CD14-positive monocyte (primary cell): Measurements from ENCODE around the gene KTI12. TPM values are rescaled to one million over a fixed set of nuclear protein-coding genes. Genes with fewer than 3 reads are reported as not detected.

Source experiments
- DNase-seq, 3 donors: peaks; one replicate each; pipeline ENCODE4 v3.0.0-alpha.2; 2011 to 2022
- H2AFZ ChIP-seq: 2 replicates; pipeline ENCODE4 v1.6.0; 2012; ENCODE audit warnings: mild to moderate bottlenecking, low read depth, low read length, inconsistent platforms; ENCODE audit not compliant: insufficient read depth, poor library complexity, severe bottlenecking
- H3K27ac ChIP-seq, 2 donors: 1 replicate in 1 of 2; 2 replicates in 1 of 2; pipeline ENCODE4 v1.5.1; 2012 to 2013; ENCODE audit warnings: low read length in 2 of 2, control low read depth in 1 of 2, inconsistent platforms in 1 of 2, low read depth in 1 of 2, mild to moderate bottlenecking in 1 of 2
- H3K27me3 ChIP-seq, 2 donors: one replicate each; pipeline versions ENCODE4 v1.6.0 to v1.6.1; 2011 to 2013; ENCODE audit warnings: low read length in 2 of 2; ENCODE audit not compliant: control insufficient read depth in 2 of 2, insufficient read depth in 2 of 2
- H3K36me3 ChIP-seq, 2 donors: replicated peaks in 1 of 2; 1 replicate in 1 of 2; 2 replicates in 1 of 2; pipeline versions ENCODE4 v1.5.1 to v1.6.1; 2012 to 2013; ENCODE audit warnings: low read length in 2 of 2, control low read depth in 1 of 2, inconsistent platforms in 1 of 2, mild to moderate bottlenecking in 1 of 2; ENCODE audit not compliant: insufficient read depth in 2 of 2, control insufficient read depth in 1 of 2
- H3K4me1 ChIP-seq, 2 donors: 1 replicate in 1 of 2; 2 replicates in 1 of 2; pipeline versions ENCODE4 v1.5.1 to v1.6.1; 2012 to 2013; ENCODE audit warnings: low read length in 2 of 2, control low read depth in 1 of 2, inconsistent platforms in 1 of 2, mild to moderate bottlenecking in 1 of 2, moderate library complexity in 1 of 2; ENCODE audit not compliant: insufficient read depth in 2 of 2, control insufficient read depth in 1 of 2
- H3K4me2 ChIP-seq: replicated peaks from 2 replicates; pipeline ENCODE3; 2012; ENCODE audit warnings: low read length, moderate library complexity, mild to moderate bottlenecking; ENCODE audit not compliant: poor library complexity, severe bottlenecking; ENCODE audit errors: extremely low read depth
- H3K4me3 ChIP-seq, 3 experiments: fragments of 200-600 bp in 1 of 3; sonication (generic) in 1 of 3; replicated peaks in 1 of 3; 1 replicate in 2 of 3; 2 replicates in 1 of 3; pipeline ENCODE4 v1.5.1; 2011 to 2013; ENCODE audit warnings: low read length in 3 of 3, mild to moderate bottlenecking in 3 of 3, control low read depth in 2 of 3, low read depth in 2 of 3, inconsistent platforms in 1 of 3, moderate library complexity in 1 of 3
- H3K79me2 ChIP-seq: 2 replicates; pipeline ENCODE4 v1.6.0; 2012; ENCODE audit warnings: mild to moderate bottlenecking, control low read depth, inconsistent platforms, low read length, moderate library complexity; ENCODE audit not compliant: insufficient read depth
- H3K9ac ChIP-seq: 2 replicates; pipeline ENCODE4 v1.6.0; 2017; ENCODE audit warnings: low read length, mild to moderate bottlenecking; ENCODE audit not compliant: insufficient read depth, poor library complexity, severe bottlenecking
- H3K9me3 ChIP-seq, 2 donors: replicated peaks in 1 of 2; 1 replicate in 1 of 2; 2 replicates in 1 of 2; pipeline versions ENCODE4 v1.5.1 to v1.6.1; 2012 to 2013; ENCODE audit warnings: low read length in 2 of 2, control low read depth in 1 of 2; ENCODE audit not compliant: control insufficient read depth in 1 of 2, insufficient read depth in 1 of 2
- H4K20me1 ChIP-seq: 2 replicates; pipeline ENCODE4 v1.6.0; 2012; ENCODE audit warnings: mild to moderate bottlenecking, low read length, control low read depth, moderate library complexity; ENCODE audit not compliant: insufficient read depth
- H3K27ac Mint-ChIP-seq, 7 donors: one replicate each; pipeline ENCODE4 v1.8.0; 2020; ENCODE audit warnings: mild to moderate bottlenecking in 7 of 7, mixed read lengths in 7 of 7, moderate library complexity in 6 of 7, inconsistent platforms in 2 of 7
- H3K27me3 Mint-ChIP-seq, 3 donors: one replicate each; pipeline ENCODE4 v1.8.0; 2021 to 2022; ENCODE audit warnings: low read depth in 3 of 3, mild to moderate bottlenecking in 3 of 3, mixed read lengths in 3 of 3, moderate library complexity in 3 of 3, inconsistent platforms in 1 of 3
- H3K36me3 Mint-ChIP-seq, 2 donors: one replicate each; pipeline ENCODE4 v1.8.0; 2020; ENCODE audit warnings: mixed read lengths in 2 of 2, inconsistent platforms in 1 of 2, mild to moderate bottlenecking in 1 of 2
- H3K4me1 Mint-ChIP-seq: one replicate; pipeline ENCODE4 v1.8.0; 2020; ENCODE audit warnings: mild to moderate bottlenecking, mixed read lengths
- H3K4me3 Mint-ChIP-seq, 2 donors: one replicate each; pipeline ENCODE4 v1.8.0; 2020; ENCODE audit warnings: mild to moderate bottlenecking in 2 of 2, mixed read lengths in 2 of 2, moderate library complexity in 1 of 2
- H3K9me3 Mint-ChIP-seq, 7 donors: one replicate each; pipeline ENCODE4 v1.8.0; 2020 to 2022; ENCODE audit warnings: mixed read lengths in 7 of 7, mild to moderate bottlenecking in 6 of 7, moderate library complexity in 6 of 7, inconsistent platforms in 2 of 7
- CTCF ChIP-seq: fragments of 200-600 bp; IDR thresholded peaks from one replicate; pipeline ENCODE4 v1.8.0; 2022; ENCODE audit warnings: antibody characterized with exemption, mild to moderate bottlenecking
- WGBS: methylation state at CpG from one replicate; pipeline ENCODE4 v1.1.5; 2013; ENCODE audit warnings: missing lambda C conversion rate; ENCODE audit not compliant: insufficient coverage; 5-methylcytosine and 5-hydroxymethylcytosine counted together
- intact Hi-C, 2 donors: fragments of 100-400 bp; cut with micrococcal nuclease; formaldehyde crosslinking; loops; one replicate each; pipeline versions ENCODE4 v1.15.0 to v1.15.1; 2023
- polyA plus RNA-seq, 3 donors: library from polyadenylated mRNA; depleted of rRNA in 1 of 3; unstranded in 2 of 3; stranded (reverse) in 1 of 3; fragments of 300-500 nt in 2 of 3; fragments of >200 nt in 1 of 3; fragmentation: Illumina TruSeq in 2 of 3; gene quantifications; 1 replicate in 2 of 3; 2 replicates in 1 of 3; pipeline ENCODE4 v1.2.3, GENCODE V29; 2012 to 2021

Gene KTI12
- polyA plus RNA-seq, 3 donors: 6.4 to 18.2 (median 16.2) TPM

- no peak overlapping the region for H3K27ac Mint-ChIP-seq
- intact Hi-C loops: no loop called here
- no peaks in the 10 kb centered on the region for H3K27me3 Mint-ChIP-seq
- no peaks in the 10 kb centered on the region for H3K79me2 ChIP-seq
- H4K20me1 ChIP-seq: no peaks in the 10 kb centered on the region
- WGBS: 90% methylated on average over 1 of the region's 2 CpGs
- H3K9me3 Mint-ChIP-seq: no peaks in the 10 kb centered on the region
- peaks cover 59 to 77% of the 10 kb centered on the region in 2 donors for H3K36me3 Mint-ChIP-seq
- no peak overlapping the region for H2AFZ ChIP-seq
- H3K9me3 ChIP-seq: no peaks in the 10 kb centered on the region
- H3K9ac ChIP-seq: no peak overlapping the region
- no peaks in the 10 kb centered on the region for H3K4me1 ChIP-seq
- no peak for TF ChIP-seq CTCF
- H3K4me1 Mint-ChIP-seq: no peaks in the 10 kb centered on the region
- H3K27me3 ChIP-seq: no peaks in the 10 kb centered on the region
- DNase-seq: no peak
- no peak overlapping the region for H3K4me2 ChIP-seq
- H3K4me3 Mint-ChIP-seq: no peak overlapping the region
- no peak overlapping the region for H3K27ac ChIP-seq
- H3K36me3 ChIP-seq: peaks cover 63 to 76% of the 10 kb centered on the region in 2 donors
- no peak overlapping the region for H3K4me3 ChIP-seq
These were observed 11.5 kb downstream of the KTI12 start for GRCh38 chr1:52022133-52022532.

GRCh38 chr1:52008071-52008809, 25.4 kb downstream of the KTI12 start:
- no peaks in the 10 kb centered on the region for H3K36me3 ChIP-seq
- no peak overlapping the region for H3K4me2 ChIP-seq
- H4K20me1 ChIP-seq: no peaks in the 10 kb centered on the region
- H3K27ac Mint-ChIP-seq: no peak overlapping the region
- H3K4me3 ChIP-seq: no peak overlapping the region
- no peak for DNase-seq
- no peaks in the 10 kb centered on the region for H3K4me1 ChIP-seq
- H3K9me3 Mint-ChIP-seq: peaks cover 0 to 3% (median 3%) of the 10 kb centered on the region in 7 donors
- no peak overlapping the region for H3K27ac ChIP-seq
- no peaks in the 10 kb centered on the region for H3K9me3 ChIP-seq
- intact Hi-C loops: no loop called here
- no peaks in the 10 kb centered on the region for H3K4me1 Mint-ChIP-seq
- no peaks in the 10 kb centered on the region for H3K79me2 ChIP-seq
- no peaks in the 10 kb centered on the region for H3K36me3 Mint-ChIP-seq
- no peak overlapping the region for H3K4me3 Mint-ChIP-seq
- 95% methylated on average over 3 of the region's 7 CpGs for WGBS
- H3K9ac ChIP-seq: no peak overlapping the region
- H2AFZ ChIP-seq: no peak overlapping the region
- H3K27me3 Mint-ChIP-seq: peaks cover 25 to 38% (median 28%) of the 10 kb centered on the region in 3 donors
- peaks cover 8 to 9% of the 10 kb centered on the region in 2 donors for H3K27me3 ChIP-seq
- no peak for TF ChIP-seq CTCF
